SK-N-SH treated with all-trans-retinoic acid at 6 μM for 48 hours (cell line): ENCODE results near the gene GRM4.

Experiments
- ATAC-seq: fragments of 200-7000 bp; cut with Tn5 transposase; 3 replicates; pipeline ENCODE4 v1.9.1; 2020; ENCODE audit warnings: mild to moderate bottlenecking, moderate library complexity
- ARNTL ChIP-seq: fragments of 450-650 bp; formaldehyde crosslinking; IDR thresholded peaks from 2 replicates; pipeline ENCODE4 v1.5.0; 2020; ENCODE audit warnings: low read depth, mild to moderate bottlenecking, moderate library complexity, borderline replicate concordance
- BACH2 ChIP-seq: fragments of 250-450 bp; sonication (Bioruptor Pico); IDR thresholded peaks from 2 replicates; pipeline ENCODE4 v1.9.0; 2021; ENCODE audit warnings: mild to moderate bottlenecking, borderline replicate concordance
- CSDC2 ChIP-seq: fragments of 250-450 bp; sonication (Bioruptor Pico); IDR thresholded peaks from 2 replicates; pipeline ENCODE4 v1.5.0; 2020; ENCODE audit warnings: mild to moderate bottlenecking, moderate library complexity
- ESRRG ChIP-seq: fragments of 250-450 bp; sonication (Bioruptor Pico); IDR thresholded peaks from 2 replicates; pipeline ENCODE4 v1.6.1; 2021; ENCODE audit warnings: mild to moderate bottlenecking
- GLIS3 ChIP-seq: fragments of 250-450 bp; sonication (Bioruptor Pico); IDR thresholded peaks from 2 replicates; pipeline ENCODE4 v1.5.0; 2020; ENCODE audit warnings: mild to moderate bottlenecking, moderate library complexity
- ISL1 ChIP-seq: fragments of 250-450 bp; sonication (Bioruptor Pico); IDR thresholded peaks from 2 replicates; pipeline ENCODE4 v2.1.2; 2022; ENCODE audit warnings: mild to moderate bottlenecking, moderate library complexity
- OSR1 ChIP-seq: fragments of 250-450 bp; sonication (Bioruptor Pico); IDR thresholded peaks from 2 replicates; pipeline ENCODE4 v1.8.0; 2022; ENCODE audit warnings: moderate library complexity, mild to moderate bottlenecking, inconsistent platforms
- POU6F1 ChIP-seq: fragments of 250-450 bp; sonication (Bioruptor Pico); IDR thresholded peaks from 2 replicates; pipeline ENCODE4 v1.8.0; 2021; ENCODE audit warnings: low read depth, mild to moderate bottlenecking, moderate library complexity, borderline replicate concordance
- PPARA ChIP-seq: fragments of 250-450 bp; sonication (Bioruptor Pico); IDR thresholded peaks from 2 replicates; pipeline ENCODE4 v1.5.0; 2020; ENCODE audit warnings: mild to moderate bottlenecking, borderline replicate concordance
- RARB ChIP-seq: fragments of 250-450 bp; sonication (Bioruptor Pico); IDR thresholded peaks from 2 replicates; pipeline ENCODE4 v1.8.0; 2021; ENCODE audit warnings: mild to moderate bottlenecking, moderate library complexity
- SNAI2 ChIP-seq: fragments of 250-450 bp; sonication (Bioruptor Pico); IDR thresholded peaks from 2 replicates; pipeline ENCODE4 v1.5.0; 2020; ENCODE audit warnings: mild to moderate bottlenecking, moderate library complexity
- TOX ChIP-seq: fragments of 250-450 bp; sonication (Bioruptor Pico); IDR thresholded peaks from 2 replicates; pipeline ENCODE4 v1.8.0; 2021; ENCODE audit warnings: mild to moderate bottlenecking, moderate library complexity, borderline replicate concordance
- TSHZ2 ChIP-seq: fragments of 250-450 bp; sonication (Bioruptor Pico); IDR thresholded peaks from 2 replicates; pipeline ENCODE4 v1.5.0; 2020; ENCODE audit warnings: mild to moderate bottlenecking, moderate library complexity
- ZC3H10 ChIP-seq: fragments of 250-450 bp; sonication (Bioruptor Pico); IDR thresholded peaks from 2 replicates; pipeline ENCODE4 v1.5.1; 2021; ENCODE audit warnings: mild to moderate bottlenecking, moderate library complexity
- ZFP30 ChIP-seq: fragments of 450-650 bp; formaldehyde crosslinking; IDR thresholded peaks from 2 replicates; pipeline ENCODE4 v1.5.0; 2022; ENCODE audit warnings: mild to moderate bottlenecking, moderate library complexity
- ZNF565 ChIP-seq: fragments of 450-650 bp; formaldehyde crosslinking; conservative IDR thresholded peaks from 2 replicates; pipeline ENCODE4 v1.5.0; 2020; ENCODE audit warnings: low read depth, mild to moderate bottlenecking, moderate library complexity
- ZNF70 ChIP-seq: fragments of 450-650 bp; formaldehyde crosslinking; IDR thresholded peaks from 2 replicates; pipeline ENCODE4 v1.5.0; 2020; ENCODE audit warnings: mild to moderate bottlenecking, moderate library complexity
- ZNF8 ChIP-seq: fragments of 450-650 bp; formaldehyde crosslinking; IDR thresholded peaks from 2 replicates; pipeline ENCODE4 v1.5.0; 2020; ENCODE audit warnings: mild to moderate bottlenecking, moderate library complexity
- TF ChIP-seq, protein P1 (sequence below): fragments of 250-450 bp; sonication (Bioruptor Pico); IDR thresholded peaks from 2 replicates; pipeline ENCODE4 v1.5.1; 2021; ENCODE audit warnings: mild to moderate bottlenecking, moderate library complexity
- TF ChIP-seq, protein P2 (sequence below): fragments of 250-450 bp; sonication (Bioruptor Pico); IDR thresholded peaks from 2 replicates; pipeline ENCODE4 v1.8.0; 2020; ENCODE audit warnings: mild to moderate bottlenecking, moderate library complexity, borderline replicate concordance

GRM4 gene

DNA sequence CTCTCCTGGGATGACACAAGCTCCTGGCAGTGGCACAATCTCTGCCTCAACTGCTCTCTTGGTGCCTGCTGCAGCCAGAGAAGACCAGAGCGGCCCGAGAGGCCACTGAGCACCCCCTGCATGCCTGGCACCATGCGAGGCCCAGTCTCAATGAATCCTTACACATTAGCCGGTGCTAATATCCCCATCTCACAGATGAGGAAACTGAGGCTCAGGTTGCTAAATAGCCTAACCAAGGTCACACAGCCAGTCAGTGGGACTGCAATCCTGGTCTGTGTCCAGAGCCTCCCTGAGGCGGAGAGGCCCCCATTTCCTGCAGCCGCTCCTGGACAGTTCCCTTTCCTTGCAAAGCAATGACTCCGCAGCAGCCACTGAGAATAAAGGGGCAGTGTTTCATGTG is 81.2 kb downstream of the GRM4 start (continued):
- no peak for TF ChIP-seq TSHZ2 (CRISPR knock-in tag)
- TF ChIP-seq PPARA (CRISPR knock-in tag): no peak
- TF ChIP-seq GLIS3: no peak
- no peak for TF ChIP-seq POU6F1 (CRISPR knock-in tag)
- no peak for TF ChIP-seq CSDC2 (CRISPR knock-in tag)
- no peak for TF ChIP-seq RARB
- TF ChIP-seq ZFP30 (CRISPR knock-in tag): no peak
- TF ChIP-seq ESRRG (CRISPR knock-in tag): no peak
- TF ChIP-seq, all 23 proteins: peak for 0

DNA sequence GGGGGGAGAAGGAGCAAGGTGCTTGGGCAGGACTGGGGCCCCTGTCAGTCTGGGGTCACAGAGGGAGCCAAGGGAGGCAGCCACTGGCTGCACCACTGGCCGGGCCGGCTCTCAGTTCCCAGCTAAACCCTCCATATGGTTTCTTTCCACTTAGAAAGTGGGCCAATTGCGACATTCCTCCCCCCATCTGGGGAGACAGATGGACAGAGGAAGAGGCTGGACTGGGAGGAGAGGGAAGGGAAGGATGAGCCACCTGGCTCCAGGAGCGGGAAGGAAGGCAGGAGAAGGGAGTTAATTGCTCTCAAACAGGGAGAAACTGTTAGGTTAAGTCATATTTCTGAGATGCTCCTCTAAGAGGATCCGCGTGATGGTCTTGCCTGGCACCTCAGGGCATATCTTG is 82.2 kb downstream of the GRM4 start:
- ATAC-seq: no peak

More for the DNA sequence above, 82.2 kb downstream of the GRM4 start:
- TF ChIP-seq, protein P1, sequence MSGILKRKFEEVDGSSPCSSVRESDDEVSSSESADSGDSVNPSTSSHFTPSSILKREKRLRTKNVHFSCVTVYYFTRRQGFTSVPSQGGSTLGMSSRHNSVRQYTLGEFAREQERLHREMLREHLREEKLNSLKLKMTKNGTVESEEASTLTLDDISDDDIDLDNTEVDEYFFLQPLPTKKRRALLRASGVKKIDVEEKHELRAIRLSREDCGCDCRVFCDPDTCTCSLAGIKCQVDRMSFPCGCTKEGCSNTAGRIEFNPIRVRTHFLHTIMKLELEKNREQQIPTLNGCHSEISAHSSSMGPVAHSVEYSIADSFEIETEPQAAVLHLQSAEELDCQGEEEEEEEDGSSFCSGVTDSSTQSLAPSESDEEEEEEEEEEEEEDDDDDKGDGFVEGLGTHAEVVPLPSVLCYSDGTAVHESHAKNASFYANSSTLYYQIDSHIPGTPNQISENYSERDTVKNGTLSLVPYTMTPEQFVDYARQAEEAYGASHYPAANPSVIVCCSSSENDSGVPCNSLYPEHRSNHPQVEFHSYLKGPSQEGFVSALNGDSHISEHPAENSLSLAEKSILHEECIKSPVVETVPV: no peak
- no peak for TF ChIP-seq SNAI2
- TF ChIP-seq RARB: no peak
- TF ChIP-seq POU6F1 (CRISPR knock-in tag): no peak
- TF ChIP-seq ZNF70: no peak
- no peak for TF ChIP-seq BACH2 (CRISPR knock-in tag)
- TF ChIP-seq TOX: no peak
- TF ChIP-seq ZC3H10 (CRISPR knock-in tag): no peak
- TF ChIP-seq, protein P2, sequence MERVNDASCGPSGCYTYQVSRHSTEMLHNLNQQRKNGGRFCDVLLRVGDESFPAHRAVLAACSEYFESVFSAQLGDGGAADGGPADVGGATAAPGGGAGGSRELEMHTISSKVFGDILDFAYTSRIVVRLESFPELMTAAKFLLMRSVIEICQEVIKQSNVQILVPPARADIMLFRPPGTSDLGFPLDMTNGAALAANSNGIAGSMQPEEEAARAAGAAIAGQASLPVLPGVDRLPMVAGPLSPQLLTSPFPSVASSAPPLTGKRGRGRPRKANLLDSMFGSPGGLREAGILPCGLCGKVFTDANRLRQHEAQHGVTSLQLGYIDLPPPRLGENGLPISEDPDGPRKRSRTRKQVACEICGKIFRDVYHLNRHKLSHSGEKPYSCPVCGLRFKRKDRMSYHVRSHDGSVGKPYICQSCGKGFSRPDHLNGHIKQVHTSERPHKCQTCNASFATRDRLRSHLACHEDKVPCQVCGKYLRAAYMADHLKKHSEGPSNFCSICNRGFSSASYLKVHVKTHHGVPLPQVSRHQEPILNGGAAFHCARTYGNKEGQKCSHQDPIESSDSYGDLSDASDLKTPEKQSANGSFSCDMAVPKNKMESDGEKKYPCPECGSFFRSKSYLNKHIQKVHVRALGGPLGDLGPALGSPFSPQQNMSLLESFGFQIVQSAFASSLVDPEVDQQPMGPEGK (CRISPR knock-in tag): no peak
- TF ChIP-seq ZNF8: no peak
- TF ChIP-seq TSHZ2 (CRISPR knock-in tag): no peak
- TF ChIP-seq GLIS3: no peak
- TF ChIP-seq ARNTL (CRISPR knock-in tag): no peak
- no peak for TF ChIP-seq ZFP30 (CRISPR knock-in tag)
- no peak for TF ChIP-seq ISL1
- no peak for TF ChIP-seq CSDC2 (CRISPR knock-in tag)
- no peak for TF ChIP-seq ZNF565 (CRISPR knock-in tag)
- TF ChIP-seq OSR1: no peak
- TF ChIP-seq PPARA (CRISPR knock-in tag): no peak
- TF ChIP-seq ESRRG (CRISPR knock-in tag): no peak
- TF ChIP-seq, all 23 proteins: peak for 0
